RWPE1 (cell line): ENCODE data around the gene PC.

Experiments used
- CTCF ChIA-PET: fragments of 350-600 bp; sonication (Branson Sonifier 250); formaldehyde crosslinking; extraction: SDS; loops from one replicate; lab custom pipeline; 2021; lab: Yijun Ruan, JAX
- POLR2A ChIA-PET: fragments of 400-600 bp; formaldehyde crosslinking; extraction: SDS; loops from one replicate; lab custom pipeline; 2020; ENCODE audit warnings: antibody characterized with exemption; ENCODE audit not compliant: low non-redundant PET; lab: Yijun Ruan, JAX
- DNase-seq: peaks from one replicate; pipeline ENCODE4 v3.0.0; 2012; ENCODE audit warnings: low spot score
- H3K27ac ChIP-seq: fragments of 450-650 bp; 2 replicates; pipeline ENCODE4 v1.5.1; 2017
- TF ChIP-seq, protein P1 (sequence below): fragments of 450-650 bp; conservative IDR thresholded peaks from 2 replicates; pipeline ENCODE4 v1.5.1; 2017; ENCODE audit warnings: low read depth, mild to moderate bottlenecking

Gene PC

DNA sequence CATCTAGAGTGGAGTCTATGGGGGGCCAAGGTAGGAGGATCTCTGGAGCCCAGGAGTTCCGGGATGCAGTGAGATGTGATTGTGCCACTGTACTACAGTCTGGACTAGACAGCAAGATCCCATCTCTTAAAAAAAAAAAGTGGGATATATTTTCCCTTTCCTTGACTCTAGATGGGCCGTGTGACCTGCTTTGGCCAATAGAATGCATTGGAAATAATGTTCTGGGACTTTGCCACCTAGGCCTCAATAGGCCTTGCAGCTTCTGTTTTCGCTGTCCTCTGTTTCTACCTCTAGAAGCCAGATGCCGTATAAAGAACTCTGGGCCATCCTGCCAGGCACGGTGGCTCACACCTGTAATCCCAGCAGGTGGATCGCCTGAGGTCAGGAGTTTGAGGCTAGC, 20.5 kb upstream of the PC start:
- TF ChIP-seq, protein P1, sequence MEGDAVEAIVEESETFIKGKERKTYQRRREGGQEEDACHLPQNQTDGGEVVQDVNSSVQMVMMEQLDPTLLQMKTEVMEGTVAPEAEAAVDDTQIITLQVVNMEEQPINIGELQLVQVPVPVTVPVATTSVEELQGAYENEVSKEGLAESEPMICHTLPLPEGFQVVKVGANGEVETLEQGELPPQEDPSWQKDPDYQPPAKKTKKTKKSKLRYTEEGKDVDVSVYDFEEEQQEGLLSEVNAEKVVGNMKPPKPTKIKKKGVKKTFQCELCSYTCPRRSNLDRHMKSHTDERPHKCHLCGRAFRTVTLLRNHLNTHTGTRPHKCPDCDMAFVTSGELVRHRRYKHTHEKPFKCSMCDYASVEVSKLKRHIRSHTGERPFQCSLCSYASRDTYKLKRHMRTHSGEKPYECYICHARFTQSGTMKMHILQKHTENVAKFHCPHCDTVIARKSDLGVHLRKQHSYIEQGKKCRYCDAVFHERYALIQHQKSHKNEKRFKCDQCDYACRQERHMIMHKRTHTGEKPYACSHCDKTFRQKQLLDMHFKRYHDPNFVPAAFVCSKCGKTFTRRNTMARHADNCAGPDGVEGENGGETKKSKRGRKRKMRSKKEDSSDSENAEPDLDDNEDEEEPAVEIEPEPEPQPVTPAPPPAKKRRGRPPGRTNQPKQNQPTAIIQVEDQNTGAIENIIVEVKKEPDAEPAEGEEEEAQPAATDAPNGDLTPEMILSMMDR, result no peak
- ChIA-PET CTCF (interaction anchor here (0.6 kb wide), 1 partner anchor 142 kb away, joined by 3 read pairs; no protein-coding TSS in a partner anchor), POLR2A (no interaction called here)

DNA sequence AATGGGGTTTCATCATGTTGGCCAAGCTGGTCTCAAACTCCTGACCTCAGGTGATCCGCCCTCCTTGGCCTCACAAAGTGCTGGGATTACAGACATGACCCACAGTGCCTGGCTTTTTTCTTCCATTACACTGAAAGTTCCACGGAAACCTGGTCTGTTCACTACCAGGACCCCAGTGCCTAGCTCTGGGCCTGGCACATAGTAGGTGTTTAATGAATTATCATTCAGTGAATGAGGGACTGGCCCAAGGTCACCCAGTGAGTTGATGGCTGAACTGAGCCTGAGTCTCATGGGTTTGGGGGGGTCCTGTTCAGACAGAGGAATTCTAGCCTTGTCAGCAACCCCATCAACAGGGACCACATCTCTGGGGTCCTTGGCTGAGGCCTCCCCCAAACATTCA, 20.0 kb upstream of the PC start:
- no peak for DNase-seq
- CTCF ChIA-PET, result no interaction called here
- POLR2A ChIA-PET, result no interaction called here
- TF ChIP-seq, protein P1, result no peak
- H3K27ac ChIP-seq, result peak overlapping the region; percentile 98

More for the DNA sequence above, 20.5 kb upstream of the PC start:
- H3K27ac ChIP-seq, result peak overlapping the region; percentile 48
- DNase-seq, result no peak

GRCh38 chr11:66976925-66977324, 18.7 kb upstream of the PC start:
- DNase-seq, result no peak
- peak overlapping the region; percentile 98 for H3K27ac ChIP-seq
- TF ChIP-seq, protein P1, result no peak
- POLR2A ChIA-PET, result no interaction called here
- CTCF ChIA-PET, result interaction anchor here (0.7 to 1.1 kb wide), 3 partner anchors 9 to 96 kb away, joined by 3 to 5 read pairs (median 3); partner anchors contain the start of gene PC

GRCh38 chr11:66976028-66976467, 17.9 kb upstream of the PC start:
- H3K27ac ChIP-seq, result peak overlapping the region; percentile 98
- POLR2A ChIA-PET, result no interaction called here
- TF ChIP-seq, protein P1, result no peak; the same call in 1 of the 2 replicates
- CTCF ChIA-PET, result interaction anchor here (0.6 to 1.1 kb wide), 14 partner anchors 10 to 134 kb away, joined by 3 to 5 read pairs (median 3); partner anchors contain the start of gene PC
- no peak for DNase-seq

- H3K27ac ChIP-seq, result peak overlapping the region; percentile 98
- CTCF ChIA-PET, result interaction anchor here (0.5 to 1.1 kb wide), 14 partner anchors 10 to 134 kb away, joined by 3 to 6 read pairs (median 4); no protein-coding TSS in a partner anchor
- no peak for DNase-seq
- POLR2A ChIA-PET, result interaction anchor here (0.5 kb wide), 1 partner anchor 120 kb away, joined by 3 read pairs; no protein-coding TSS in a partner anchor
- TF ChIP-seq, protein P1, result no peak
Measured at GRCh38 chr11:66975405-66976027, 17.3 kb upstream of the PC start.

DNA sequence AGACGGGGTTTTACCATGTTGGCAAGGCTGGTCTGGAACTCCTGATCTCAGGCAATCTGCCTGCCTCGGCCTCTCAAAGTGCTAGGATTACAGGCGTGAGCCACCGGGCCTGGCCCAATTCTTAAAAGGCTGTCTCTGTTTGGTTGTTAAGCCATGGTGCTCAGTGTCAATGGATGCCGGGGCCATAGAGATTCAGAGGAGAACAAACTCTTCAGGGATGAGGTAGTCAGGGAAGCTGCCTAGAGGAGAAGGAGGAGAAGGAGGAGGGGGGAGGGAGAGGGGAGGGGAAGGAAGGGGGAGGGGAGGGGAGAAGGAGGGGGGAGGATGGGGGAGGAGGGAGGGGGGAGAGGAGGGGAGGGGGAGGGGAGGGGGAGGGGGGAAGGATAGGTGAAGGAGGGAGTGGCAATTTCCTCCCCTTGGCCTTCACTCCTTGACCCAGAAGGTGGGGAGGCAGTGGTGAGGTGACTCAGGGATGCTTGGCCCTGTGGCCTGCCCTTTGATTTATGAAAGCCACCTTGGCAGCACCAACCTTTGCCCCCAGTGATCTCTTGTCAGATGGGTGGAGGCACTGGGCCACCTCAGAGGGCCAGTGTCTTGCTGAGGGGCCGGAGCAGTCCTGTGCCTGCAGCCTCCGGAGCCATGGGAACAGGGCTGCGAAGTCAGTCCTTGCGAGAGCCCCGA, 16.7 kb upstream of the PC start, which contains the start of gene C11orf86:
C11orf86 (plus strand) TSS at position 581 of the 681 bp plus-strand sequence; CDS start at position 640, 59 bp downstream.
- ChIA-PET POLR2A (interaction anchor here (0.5 kb wide), 1 partner anchor 119 kb away, joined by 3 read pairs; no protein-coding TSS in a partner anchor), CTCF (interaction anchor here (0.5 to 0.8 kb wide), 7 partner anchors 88 to 133 kb away, joined by 3 to 6 read pairs (median 4); no protein-coding TSS in a partner anchor)
- peak within 1 kb of the TSS; percentile 98 for H3K27ac ChIP-seq
- TF ChIP-seq, protein P1, result no peak
- no peak for DNase-seq
